Naive thymus-derived CD4-positive, alpha-beta T cell (primary cell): Measurements from ENCODE around the gene CRTAC1. TPM values are rescaled to one million over a fixed set of nuclear protein-coding genes. Genes with fewer than 3 reads are reported as not detected.

ENCODE experiments used
- ATAC-seq: fragments of 150-1000 bp; cut with Tn5 transposase; 2 replicates; pipeline ENCODE4 v1.10.0; 2021; ENCODE audit warnings: mild to moderate bottlenecking, moderate library complexity
- CTCF ChIA-PET: fragments of 350-600 bp; sonication (Branson Sonifier 250); formaldehyde crosslinking; loops from one replicate; lab custom pipeline; 2021; ENCODE audit warnings: antibody characterized with exemption; lab: Charles Lee
- POLR2A ChIA-PET: fragments of 350-600 bp; sonication (Branson Sonifier 250); formaldehyde crosslinking; loops from one replicate; lab custom pipeline; 2021; ENCODE audit warnings: antibody characterized with exemption, inconsistent platforms; lab: Charles Lee
- DNase-seq, 9 donors: peaks; one replicate each; pipeline versions ENCODE4 v3.0.0 to v3.0.0-alpha.2; 2020 to 2022; ENCODE audit warnings: mixed read lengths in 1 of 9
- H3K27ac ChIP-seq: one replicate; pipeline ENCODE4 v1.7.0; 2013; ENCODE audit warnings: mild to moderate bottlenecking, low read depth, low read length, moderate library complexity
- H3K27me3 ChIP-seq, 2 donors: one replicate each; pipeline ENCODE4 v1.7.0; 2013; ENCODE audit warnings: low read length in 2 of 2, mild to moderate bottlenecking in 2 of 2, moderate library complexity in 2 of 2; ENCODE audit not compliant: control insufficient read depth in 2 of 2, insufficient read depth in 2 of 2
- H3K36me3 ChIP-seq, 3 experiments: 1 replicate in 2 of 3; 2 replicates in 1 of 3; pipeline ENCODE4 v1.7.0; 2013; ENCODE audit warnings: low read length in 3 of 3, mild to moderate bottlenecking in 3 of 3, moderate library complexity in 1 of 3; ENCODE audit not compliant: insufficient read depth in 3 of 3, control insufficient read depth in 2 of 3
- H3K4me1 ChIP-seq, 2 donors: one replicate each; pipeline ENCODE4 v1.7.0; 2013; ENCODE audit warnings: low read length in 2 of 2, mild to moderate bottlenecking in 2 of 2, moderate library complexity in 1 of 2; ENCODE audit not compliant: control insufficient read depth in 2 of 2, insufficient read depth in 2 of 2
- H3K4me3 ChIP-seq: 2 replicates; pipeline ENCODE4 v1.7.0; 2013; ENCODE audit warnings: mild to moderate bottlenecking, low read length
- H3K9me3 ChIP-seq, 3 experiments: 1 replicate in 2 of 3; 2 replicates in 1 of 3; pipeline ENCODE4 v1.7.0; 2013; ENCODE audit warnings: low read length in 3 of 3; ENCODE audit not compliant: control insufficient read depth in 2 of 3
- H3K27ac Mint-ChIP-seq, 9 donors: one replicate each; pipeline ENCODE4 v1.8.0; 2020 to 2022; ENCODE audit warnings: mixed read lengths in 9 of 9, mild to moderate bottlenecking in 8 of 9, moderate library complexity in 5 of 9, inconsistent platforms in 2 of 9
- H3K27me3 Mint-ChIP-seq, 5 donors: one replicate each; pipeline ENCODE4 v1.8.0; 2021 to 2022; ENCODE audit warnings: mixed read lengths in 5 of 5, mild to moderate bottlenecking in 1 of 5
- H3K36me3 Mint-ChIP-seq, 5 donors: one replicate each; pipeline ENCODE4 v1.8.0; 2020 to 2022; ENCODE audit warnings: mixed read lengths in 5 of 5, mild to moderate bottlenecking in 3 of 5, inconsistent platforms in 1 of 5
- H3K4me1 Mint-ChIP-seq, 7 donors: one replicate each; pipeline ENCODE4 v1.8.0; 2020 to 2022; ENCODE audit warnings: mixed read lengths in 7 of 7, mild to moderate bottlenecking in 3 of 7, inconsistent platforms in 1 of 7
- H3K4me3 Mint-ChIP-seq, 10 donors: one replicate each; pipeline ENCODE4 v1.8.0; 2020 to 2022; ENCODE audit warnings: mild to moderate bottlenecking in 10 of 10, mixed read lengths in 10 of 10, moderate library complexity in 6 of 10, inconsistent platforms in 2 of 10
- H3K9me3 Mint-ChIP-seq, 11 donors: one replicate each; pipeline ENCODE4 v1.8.0; 2020 to 2022; ENCODE audit warnings: mixed read lengths in 11 of 11, mild to moderate bottlenecking in 4 of 11, inconsistent platforms in 1 of 11, moderate library complexity in 1 of 11
- intact Hi-C, 2 donors: fragments of 100-400 bp; cut with micrococcal nuclease; formaldehyde crosslinking; loops; one replicate each; pipeline ENCODE4 v1.15.1; 2023
- polyA plus RNA-seq, 2 donors: library from polyadenylated mRNA; unstranded; fragments of 300-500 nt; fragmentation: Illumina TruSeq; gene quantifications; one replicate each; pipeline ENCODE4 v1.2.3, GENCODE V29; 2021
- total RNA-seq, 6 experiments: library from RNA in 5 of 6; stranded (reverse) in 5 of 6; gene quantifications; 1 replicate in 5 of 6; 2 replicates in 1 of 6; pipeline ENCODE4 v1.2.3 and lab custom pipeline; 2021 to 2026

Gene CRTAC1
- total and polyA plus RNA-seq, 7 experiments from 2014 or later: not detected

DNA sequence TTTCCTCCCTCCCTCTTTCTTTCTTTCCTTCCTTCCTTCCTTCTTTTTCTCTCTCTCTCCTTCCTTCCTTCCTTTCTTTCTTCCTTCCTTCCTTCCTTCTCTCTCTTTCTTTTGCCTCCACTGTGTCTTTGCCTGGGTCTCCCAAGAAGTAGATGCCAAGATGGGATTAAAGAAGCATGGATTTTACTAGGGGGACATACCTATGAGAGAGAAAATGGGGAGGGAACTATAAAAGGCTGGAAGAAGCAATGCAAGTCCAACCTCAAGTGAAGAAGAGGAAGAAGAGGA, 33.3 kb upstream of the CRTAC1 start:
- H3K27me3 Mint-ChIP-seq: peaks cover 16 to 70% (median 58%) of the 10 kb centered on the region in 5 donors
- no peak overlapping the region for H3K27ac ChIP-seq
- H3K4me3 Mint-ChIP-seq: no peak overlapping the region
- no peaks in the 10 kb centered on the region for H3K9me3 ChIP-seq
- H3K4me1 ChIP-seq: no peaks in the 10 kb centered on the region
- peaks cover 0 to 4% of the 10 kb centered on the region in 2 donors for H3K27me3 ChIP-seq
- ATAC-seq (no peak), DNase-seq (no peak)
- H3K36me3 ChIP-seq: no peaks in the 10 kb centered on the region
- no peaks in the 10 kb centered on the region for H3K4me1 Mint-ChIP-seq
- no peak overlapping the region for H3K27ac Mint-ChIP-seq
- intact Hi-C loops: no loop called here
- CTCF ChIA-PET: no interaction called here
- peaks cover 0 to 4% (median 0%) of the 10 kb centered on the region in 11 donors for H3K9me3 Mint-ChIP-seq
- POLR2A ChIA-PET: no interaction called here
- no peaks in the 10 kb centered on the region for H3K36me3 Mint-ChIP-seq
- H3K4me3 ChIP-seq: no peak overlapping the region

- ATAC-seq (no peak), DNase-seq (no peak)
- ChIA-PET POLR2A (no interaction called here), CTCF (interaction anchor here (0.6 kb wide), 1 partner anchor 17 kb away, joined by 3 read pairs; no protein-coding TSS in a partner anchor)
- Histone ChIP-seq H3K27me3 (peaks cover 0 to 4% of the 10 kb centered on the region in 2 donors), H3K36me3 (no peaks in the 10 kb centered on the region), H3K4me1 (no peaks in the 10 kb centered on the region), H3K9me3 (no peaks in the 10 kb centered on the region), H3K27ac (no peak overlapping the region), H3K4me3 (no peak overlapping the region)
- Mint-ChIP-seq H3K27me3 (peaks cover 13 to 61% (median 55%) of the 10 kb centered on the region in 5 donors), H3K4me3 (no peak overlapping the region), H3K36me3 (no peaks in the 10 kb centered on the region), H3K4me1 (no peaks in the 10 kb centered on the region), H3K9me3 (peaks cover 0 to 3% (median 0%) of the 10 kb centered on the region in 11 donors), H3K27ac (no peak overlapping the region)
- intact Hi-C loops: no loop called here
These were observed 32.0 kb upstream of the CRTAC1 start for GRCh38 chr10:98062424-98062823.

DNA sequence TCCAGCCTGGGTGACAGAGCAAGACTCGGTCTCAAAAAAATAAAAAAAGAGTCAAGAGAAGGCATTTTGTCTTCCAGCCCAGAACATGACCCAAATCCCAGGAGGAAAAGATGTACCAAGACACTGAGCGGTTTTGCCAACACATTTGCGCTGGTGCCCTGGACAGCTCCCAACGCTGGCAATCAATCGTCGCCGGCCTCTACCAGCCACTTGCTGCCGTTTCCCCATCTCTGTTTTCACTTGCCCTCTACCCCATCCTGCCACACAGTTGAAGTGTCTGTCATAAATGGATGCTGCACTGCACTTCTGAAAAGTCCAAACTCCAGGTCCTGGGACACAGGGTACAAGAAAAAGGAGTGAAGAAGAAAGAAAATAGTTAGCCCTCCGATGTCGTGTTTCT, 29.7 kb upstream of the CRTAC1 start:
- intact Hi-C loops: no loop called here
- H3K27ac ChIP-seq: no peak overlapping the region
- H3K4me1 ChIP-seq: no peaks in the 10 kb centered on the region
- DNase-seq (no peak), ATAC-seq (no peak)
- H3K9me3 ChIP-seq: no peaks in the 10 kb centered on the region
- no peaks in the 10 kb centered on the region for H3K36me3 ChIP-seq
- peaks cover 0 to 4% of the 10 kb centered on the region in 2 donors for H3K27me3 ChIP-seq
- H3K4me1 Mint-ChIP-seq: no peaks in the 10 kb centered on the region
- H3K9me3 Mint-ChIP-seq: peaks cover 0 to 8% (median 0%) of the 10 kb centered on the region in 11 donors
- H3K27ac Mint-ChIP-seq: no peak overlapping the region
- ChIA-PET CTCF (no interaction called here), POLR2A (no interaction called here)
- no peaks in the 10 kb centered on the region for H3K36me3 Mint-ChIP-seq
- no peak overlapping the region for H3K4me3 Mint-ChIP-seq
- H3K27me3 Mint-ChIP-seq: peaks cover 13 to 66% (median 60%) of the 10 kb centered on the region in 5 donors
- H3K4me3 ChIP-seq: no peak overlapping the region

GRCh38 chr10:98058295-98058694, 27.9 kb upstream of the CRTAC1 start:
- Histone ChIP-seq H3K4me1 (no peaks in the 10 kb centered on the region), H3K9me3 (no peaks in the 10 kb centered on the region), H3K27me3 (peaks cover 0 to 4% of the 10 kb centered on the region in 2 donors), H3K36me3 (no peaks in the 10 kb centered on the region), H3K4me3 (no peak overlapping the region), H3K27ac (no peak overlapping the region)
- peaks cover 9 to 68% (median 54%) of the 10 kb centered on the region in 5 donors for H3K27me3 Mint-ChIP-seq
- H3K36me3 Mint-ChIP-seq: no peaks in the 10 kb centered on the region
- no peak for ATAC-seq
- H3K4me3 Mint-ChIP-seq: no peak overlapping the region
- no peak for DNase-seq
- no peak overlapping the region for H3K27ac Mint-ChIP-seq
- intact Hi-C loops: no loop called here
- CTCF ChIA-PET: interaction anchor here (0.6 kb wide), 1 partner anchor 13 kb away, joined by 3 read pairs; no protein-coding TSS in a partner anchor
- no peaks in the 10 kb centered on the region for H3K4me1 Mint-ChIP-seq
- peaks cover 0 to 8% (median 0%) of the 10 kb centered on the region in 11 donors for H3K9me3 Mint-ChIP-seq
- POLR2A ChIA-PET: no interaction called here

- no peak for DNase-seq
- no peaks in the 10 kb centered on the region for H3K4me1 ChIP-seq
- no peak overlapping the region for H3K27ac ChIP-seq
- Mint-ChIP-seq H3K27me3 (peaks cover 8 to 54% (median 47%) of the 10 kb centered on the region in 5 donors), H3K27ac (no peak overlapping the region), H3K9me3 (peaks cover 0 to 8% (median 0%) of the 10 kb centered on the region in 11 donors), H3K4me1 (no peaks in the 10 kb centered on the region), H3K36me3 (no peaks in the 10 kb centered on the region), H3K4me3 (no peak overlapping the region)
- ATAC-seq: no peak
- H3K36me3 ChIP-seq: no peaks in the 10 kb centered on the region
- ChIA-PET POLR2A (no interaction called here), CTCF (no interaction called here)
- no peaks in the 10 kb centered on the region for H3K9me3 ChIP-seq
- intact Hi-C loops: no loop called here
- H3K4me3 ChIP-seq: no peak overlapping the region
- no peaks in the 10 kb centered on the region for H3K27me3 ChIP-seq
These were observed 25.6 kb upstream of the CRTAC1 start for GRCh38 chr10:98055841-98056516.

DNA sequence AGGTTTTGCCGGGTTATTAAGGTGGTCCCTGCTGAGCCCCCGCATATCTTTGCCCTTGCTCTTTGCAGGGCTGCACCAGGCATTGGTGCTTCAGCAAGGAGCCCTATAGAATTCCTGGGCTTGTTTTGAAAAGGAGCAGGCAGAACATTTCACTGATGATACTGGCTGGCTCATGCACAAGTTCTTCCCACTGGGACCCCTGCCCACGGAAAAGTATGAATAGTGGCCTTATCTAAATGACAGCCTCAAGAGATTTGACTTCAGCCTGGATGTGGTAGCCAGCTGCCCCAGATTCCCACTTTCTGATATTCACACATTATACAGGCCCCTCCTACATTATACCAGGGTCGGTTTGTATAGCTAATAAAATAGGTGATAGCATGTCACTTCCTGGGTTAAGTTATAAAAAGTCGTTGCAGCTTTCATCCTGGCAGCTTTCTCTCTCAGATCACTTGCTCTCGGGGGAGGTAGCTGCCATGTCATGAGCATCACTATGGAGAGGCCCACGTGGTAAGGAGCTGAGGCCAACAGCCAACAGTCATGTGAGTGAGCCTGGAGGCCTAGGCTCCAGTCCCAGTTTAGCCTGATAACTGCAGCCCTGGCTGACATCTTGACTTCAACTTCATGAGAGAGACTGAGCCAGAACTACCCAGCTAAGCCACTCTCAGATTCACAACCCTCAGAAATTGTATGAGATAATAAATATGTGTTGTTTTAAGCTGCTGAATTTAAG, 16.8 kb upstream of the CRTAC1 start:
- Mint-ChIP-seq H3K27ac (no peak overlapping the region), H3K9me3 (peaks cover 0 to 2% (median 0%) of the 10 kb centered on the region in 11 donors), H3K4me1 (peaks cover 0 to 6% (median 4%) of the 10 kb centered on the region in 7 donors), H3K36me3 (no peaks in the 10 kb centered on the region), H3K4me3 (no peak overlapping the region), H3K27me3 (peaks cover 26 to 39% (median 35%) of the 10 kb centered on the region in 5 donors)
- CTCF ChIA-PET: interaction anchor here (0.7 to 1.4 kb wide), 5 partner anchors 10 to 346 kb away, joined by 3 read pairs; no protein-coding TSS in a partner anchor
- no peaks in the 10 kb centered on the region for H3K9me3 ChIP-seq
- POLR2A ChIA-PET: no interaction called here
- ATAC-seq (no peak), DNase-seq (no peak)
- no peak overlapping the region for H3K4me3 ChIP-seq
- no peaks in the 10 kb centered on the region for H3K4me1 ChIP-seq
- no peak overlapping the region for H3K27ac ChIP-seq
- H3K36me3 ChIP-seq: no peaks in the 10 kb centered on the region
- intact Hi-C loops: loop anchor here in 1 of 2 donors (10.0 kb wide), 1 partner anchor 342 kb away; no protein-coding TSS in a partner anchor
- H3K27me3 ChIP-seq: peaks cover 0 to 3% of the 10 kb centered on the region in 2 donors
